Sigmoid colon (tissue), 7 donors: ENCODE results near the gene GUK1. TPM values are rescaled to one million over a fixed set of nuclear protein-coding genes. Genes with fewer than 3 reads are reported as not detected.

Experiments
- DNase-seq: peaks from one replicate; pipeline ENCODE4 v3.0.0-alpha.2; 2019
- H3K27ac ChIP-seq, 4 donors: fragments of 200-600 bp; sonication (generic); one replicate each; pipeline ENCODE4 v1.5.1; 2016 to 2019; ENCODE audit warnings: mild to moderate bottlenecking in 1 of 4
- H3K27me3 ChIP-seq, 3 donors: fragments of 200-600 bp; sonication (generic); one replicate each; pipeline ENCODE4 v1.5.1; 2019; ENCODE audit warnings: mild to moderate bottlenecking in 1 of 3
- H3K36me3 ChIP-seq, 4 donors: fragments of 200-600 bp; sonication (generic); one replicate each; pipeline ENCODE4 v1.5.1; 2016 to 2019
- H3K4me1 ChIP-seq, 4 donors: fragments of 200-600 bp; sonication (generic); one replicate each; pipeline ENCODE4 v1.5.1; 2017 to 2019
- H3K4me3 ChIP-seq, 4 donors: fragments of 200-600 bp; sonication (generic); one replicate each; pipeline ENCODE4 v1.5.1; 2017 to 2019; ENCODE audit warnings: mild to moderate bottlenecking in 2 of 4, moderate library complexity in 1 of 4
- H3K9me3 ChIP-seq, 4 donors: fragments of 200-600 bp in 3 of 4; sonication (generic) in 3 of 4; one replicate each; pipeline versions ENCODE4 v1.5.1 to v1.6.1; 2013 to 2019
- CTCF ChIP-seq, 4 experiments: fragments of 450-650 bp in 3 of 4; fragments of 200-600 bp in 1 of 4; IDR thresholded peaks; one replicate each; pipeline ENCODE4 v1.5.1; 2016 to 2019; ENCODE audit warnings: antibody characterized with exemption in 4 of 4, mild to moderate bottlenecking in 3 of 4, moderate library complexity in 2 of 4
- EP300 ChIP-seq, 4 donors: sonication (generic); formaldehyde crosslinking; IDR thresholded peaks; one replicate each; pipeline ENCODE4 v1.6.1; 2017; ENCODE audit warnings: antibody characterized with exemption in 4 of 4
- POLR2A ChIP-seq, 2 donors: fragments of 450-650 bp; IDR thresholded peaks; one replicate each; pipeline ENCODE4 v1.6.1; 2016; ENCODE audit warnings: antibody characterized with exemption in 2 of 2, mild to moderate bottlenecking in 2 of 2, moderate library complexity in 2 of 2
- POLR2AphosphoS5 ChIP-seq, 4 donors: sonication (generic); formaldehyde crosslinking; IDR thresholded peaks; one replicate each; pipeline ENCODE4 v1.6.1; 2017; ENCODE audit warnings: antibody characterized with exemption in 4 of 4
- WGBS, 2 donors: extraction: QIAGEN DNeasy Blood & Tissue Kit; methylation state at CpG; one replicate each; pipeline ENCODE4 v1.1.7; 2013; 5-methylcytosine and 5-hydroxymethylcytosine counted together
- intact Hi-C: fragments of 100-400 bp; cut with DNase I; formaldehyde crosslinking; loops from one replicate; pipeline ENCODE4 v1.15.1; 2023
- polyA plus RNA-seq, 3 donors: library from polyadenylated mRNA; stranded (reverse); fragments of 200-250 nt; gene quantifications; one replicate each; pipeline ENCODE4 v1.2.3, GENCODE V29; 2013
- total RNA-seq, 4 donors: library from RNA; depleted of rRNA; stranded (reverse); fragments of >200 nt; gene quantifications; one replicate each; pipeline ENCODE4 v1.1.0, GENCODE V29; 2016
- donor health status: healthy with polysubstance abuse.
- donor health status: Bipolar disorder and iron deficiency.
- donor health status: healthy.

Gene GUK1
- total and polyA plus RNA-seq, 7 donors: 225 to 668 (median 366) TPM

GRCh38 chr1:228148196-228148861, 8.2 kb downstream of the GUK1 start:
- H3K9me3 ChIP-seq: no peaks in the 10 kb centered on the region
- H3K36me3 ChIP-seq: peaks cover 0 to 37% (median 13%) of the 10 kb centered on the region in 4 donors
- H3K4me1 ChIP-seq: peaks cover 0 to 58% (median 48%) of the 10 kb centered on the region in 4 donors
- intact Hi-C loops: no loop called here
- no peak overlapping the region for H3K4me3 ChIP-seq
- TF ChIP-seq CTCF (IDR thresholded peaks at IDR 0.05) (no peak), POLR2A (IDR thresholded peaks at IDR 0.05) (no peak), POLR2AphosphoS5 (IDR thresholded peaks at IDR 0.05) (no peak), EP300 (IDR thresholded peaks at IDR 0.05) (no peak)
- WGBS, 2 donors: 73 to 76% methylated on average over 18 of the region's 18 CpGs
- H3K27ac ChIP-seq: peak overlapping the region; percentile 85 to 93 (median 91)
- no peaks in the 10 kb centered on the region for H3K27me3 ChIP-seq
- no peak for DNase-seq

- TF ChIP-seq EP300 (IDR thresholded peaks at IDR 0.05): no peak
- no peak for TF ChIP-seq CTCF (IDR thresholded peaks at IDR 0.05)
- TF ChIP-seq POLR2A (IDR thresholded peaks at IDR 0.05): no peak
- no peak for TF ChIP-seq POLR2AphosphoS5 (IDR thresholded peaks at IDR 0.05)
- no peaks in the 10 kb centered on the region for H3K27me3 ChIP-seq
- no peak for DNase-seq
- peaks cover 0 to 37% (median 13%) of the 10 kb centered on the region in 4 donors for H3K36me3 ChIP-seq
- H3K27ac ChIP-seq: peak overlapping the region; percentile 85 to 93 (median 91)
- H3K9me3 ChIP-seq: no peaks in the 10 kb centered on the region
- H3K4me3 ChIP-seq: peak overlapping the region in 1 of 4 donors; percentile 50
- WGBS, 2 donors: 81 to 84% methylated on average over 8 of the region's 8 CpGs
- peaks cover 0 to 52% (median 43%) of the 10 kb centered on the region in 4 donors for H3K4me1 ChIP-seq
- intact Hi-C loops: no loop called here
These were observed 8.9 kb downstream of the GUK1 start for GRCh38 chr1:228148935-228149405.

- DNase-seq: peak; percentile 90
- H3K4me3 ChIP-seq: peak within 1 kb of the TSS; percentile 28 to 50 (median 44)
- WGBS, 2 donors: 62 to 67% methylated on average over 17 of the region's 17 CpGs
- intact Hi-C loops: no loop called here
- H3K4me1 ChIP-seq: peaks cover 0 to 46% (median 39%) of the 10 kb centered on the region in 4 donors
- H3K36me3 ChIP-seq: peaks cover 0 to 37% (median 13%) of the 10 kb centered on the region in 4 donors
- TF ChIP-seq POLR2AphosphoS5 (IDR thresholded peaks at IDR 0.05): peak; percentile 60 to 69 (median 65)
- no peak for TF ChIP-seq CTCF (IDR thresholded peaks at IDR 0.05)
- TF ChIP-seq POLR2A (IDR thresholded peaks at IDR 0.05): peak; percentile 25 to 26
- peak in 1 of 4 donors; percentile 16 for TF ChIP-seq EP300 (IDR thresholded peaks at IDR 0.05)
- H3K27ac ChIP-seq: peak within 1 kb of the TSS; percentile 85 to 93 (median 91)
- H3K27me3 ChIP-seq: no peaks in the 10 kb centered on the region
- no peaks in the 10 kb centered on the region for H3K9me3 ChIP-seq
These were observed 9.5 kb downstream of the GUK1 start, which contains the start of gene GJC2 for GRCh38 chr1:228149406-228150119. GJC2 (plus strand) TSS chr1:228149930; CDS start chr1:228157759, 7,829 bp downstream.

GRCh38 chr1:228150120-228150460, 10.0 kb downstream of the GUK1 start:
- 80 to 85% methylated on average over 7 of the region's 7 CpGs for WGBS, 2 donors
- Histone ChIP-seq H3K27me3 (no peaks in the 10 kb centered on the region), H3K4me1 (peaks cover 0 to 46% (median 38%) of the 10 kb centered on the region in 4 donors), H3K4me3 (peak overlapping the region; percentile 28 to 50 (median 44)), H3K9me3 (no peaks in the 10 kb centered on the region), H3K36me3 (peaks cover 0 to 37% (median 13%) of the 10 kb centered on the region in 4 donors), H3K27ac (peak overlapping the region; percentile 85 to 93 (median 91))
- DNase-seq: peak; percentile 73
- intact Hi-C loops: no loop called here
- TF ChIP-seq POLR2A (IDR thresholded peaks at IDR 0.05): no peak
- no peak for TF ChIP-seq EP300 (IDR thresholded peaks at IDR 0.05)
- no peak for TF ChIP-seq POLR2AphosphoS5 (IDR thresholded peaks at IDR 0.05)
- TF ChIP-seq CTCF (IDR thresholded peaks at IDR 0.05): no peak
